IPS-NIHi11 (cell line): ENCODE measurements around the gene LASP1.
A peak's percentile ranks its signal among the peaks of the same experiment; 100 is the strongest.
"Not testable (repeated sequence)": the region's sequence is repeated elsewhere in the genome, so short reads cannot be mapped to it uniquely, and the experiment has no call there.

ENCODE experiments used
- DNase-seq: peaks from one replicate; pipeline ENCODE4 v3.0.0; 2012; ENCODE audit warnings: mixed read lengths, low spot score

The LASP1 gene

DNA sequence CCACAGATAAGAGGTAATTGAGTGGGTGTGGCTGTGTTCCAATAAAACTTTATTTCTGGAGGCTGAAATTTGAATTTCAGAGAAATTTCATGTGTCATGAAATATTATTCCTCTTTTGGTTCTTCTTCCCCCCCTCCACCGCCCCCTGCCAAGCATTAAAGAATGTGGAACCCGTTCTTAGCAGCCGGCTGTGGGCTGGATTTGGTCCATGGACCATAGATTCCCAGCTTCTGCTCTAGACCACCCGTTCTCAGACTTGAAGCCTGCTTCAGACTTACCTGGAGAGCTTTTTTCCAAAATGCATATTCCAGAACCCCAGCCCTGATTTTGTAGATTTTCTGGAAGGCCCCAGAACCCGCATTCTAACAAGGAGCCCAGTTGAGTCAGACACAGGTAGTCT lies 40.5 kb downstream of the LASP1 start:
- DNase-seq: no peak

DNA sequence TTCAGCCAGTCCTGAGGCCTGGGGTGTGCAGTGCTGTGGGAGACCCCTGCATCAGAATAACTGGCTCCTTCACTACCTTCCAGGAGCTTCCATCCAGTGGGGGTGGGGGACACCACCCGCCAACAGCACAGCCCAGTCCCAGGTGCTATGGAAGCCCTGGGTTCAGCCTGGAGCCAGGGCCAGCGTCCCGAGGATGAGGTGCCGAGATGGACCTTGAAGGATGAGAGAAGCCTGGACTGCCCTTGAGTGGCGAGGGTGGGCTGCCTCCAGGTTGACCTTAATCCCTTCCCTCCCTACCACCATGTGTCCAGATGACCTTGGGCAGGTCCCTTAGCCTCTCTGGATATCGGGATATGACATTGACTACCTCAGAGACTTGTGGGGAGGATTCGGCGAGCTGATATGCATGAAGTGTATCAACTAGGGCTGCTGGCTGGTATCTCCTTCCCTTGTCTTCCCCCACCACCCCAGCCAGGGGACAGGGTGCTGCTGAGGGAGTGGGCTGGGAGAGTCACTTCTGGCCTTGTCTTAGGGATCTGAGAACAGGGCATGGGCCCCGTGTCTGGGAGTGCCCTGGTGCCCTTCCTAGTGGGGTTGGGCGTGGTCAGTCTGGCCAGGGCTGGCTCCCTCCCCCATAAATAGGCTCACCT lies 41.3 kb downstream of the LASP1 start:
- no peak for DNase-seq

DNA sequence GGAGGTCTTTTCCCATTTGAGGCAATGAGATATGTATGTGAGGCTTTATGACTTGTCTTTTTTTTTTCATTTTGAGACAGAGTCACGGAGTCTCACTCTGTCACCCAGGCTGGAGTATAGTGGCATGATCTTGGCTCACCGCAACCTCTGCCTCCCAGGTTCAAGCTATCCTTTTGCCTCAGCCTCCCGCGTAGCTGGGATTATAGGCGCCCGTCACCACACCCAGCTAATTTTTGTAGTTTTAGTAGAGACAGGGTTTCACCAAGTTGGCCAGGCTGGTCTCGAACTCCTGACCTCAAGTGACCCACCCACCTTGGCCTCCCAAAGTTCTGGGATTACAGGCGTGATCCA lies 41.8 kb downstream of the LASP1 start:
- not testable (repeated sequence) for DNase-seq

DNA sequence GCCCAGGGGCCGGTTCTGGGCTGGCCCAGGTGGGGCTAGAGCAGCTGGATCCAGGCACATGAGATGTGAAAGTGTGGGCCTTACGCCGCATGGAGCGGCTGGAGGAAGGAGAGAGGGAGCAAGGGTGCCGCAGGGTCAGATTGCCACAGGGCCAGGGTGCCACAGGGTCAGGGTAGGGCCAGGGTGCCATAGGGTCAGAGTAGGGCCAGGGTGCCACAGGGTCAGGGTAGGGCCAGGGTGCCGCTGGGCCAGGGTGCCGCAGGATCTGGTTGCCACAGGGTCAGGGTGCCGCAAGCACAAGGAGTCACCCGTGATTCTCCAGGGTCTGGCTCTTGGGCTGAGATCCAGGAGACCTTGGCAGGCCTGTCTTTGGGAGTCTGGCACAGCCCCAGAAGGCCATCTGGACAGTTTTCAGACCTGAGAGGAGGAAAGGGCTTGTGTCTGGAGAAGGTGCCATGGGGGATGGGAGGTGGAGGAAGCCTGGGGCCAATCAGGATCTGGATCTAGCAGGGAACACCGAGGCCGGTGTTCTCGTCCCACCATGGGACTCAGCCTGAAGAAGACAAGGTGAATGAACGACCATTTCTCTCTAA lies 42.5 kb downstream of the LASP1 start:
- DNase-seq: no peak

DNA sequence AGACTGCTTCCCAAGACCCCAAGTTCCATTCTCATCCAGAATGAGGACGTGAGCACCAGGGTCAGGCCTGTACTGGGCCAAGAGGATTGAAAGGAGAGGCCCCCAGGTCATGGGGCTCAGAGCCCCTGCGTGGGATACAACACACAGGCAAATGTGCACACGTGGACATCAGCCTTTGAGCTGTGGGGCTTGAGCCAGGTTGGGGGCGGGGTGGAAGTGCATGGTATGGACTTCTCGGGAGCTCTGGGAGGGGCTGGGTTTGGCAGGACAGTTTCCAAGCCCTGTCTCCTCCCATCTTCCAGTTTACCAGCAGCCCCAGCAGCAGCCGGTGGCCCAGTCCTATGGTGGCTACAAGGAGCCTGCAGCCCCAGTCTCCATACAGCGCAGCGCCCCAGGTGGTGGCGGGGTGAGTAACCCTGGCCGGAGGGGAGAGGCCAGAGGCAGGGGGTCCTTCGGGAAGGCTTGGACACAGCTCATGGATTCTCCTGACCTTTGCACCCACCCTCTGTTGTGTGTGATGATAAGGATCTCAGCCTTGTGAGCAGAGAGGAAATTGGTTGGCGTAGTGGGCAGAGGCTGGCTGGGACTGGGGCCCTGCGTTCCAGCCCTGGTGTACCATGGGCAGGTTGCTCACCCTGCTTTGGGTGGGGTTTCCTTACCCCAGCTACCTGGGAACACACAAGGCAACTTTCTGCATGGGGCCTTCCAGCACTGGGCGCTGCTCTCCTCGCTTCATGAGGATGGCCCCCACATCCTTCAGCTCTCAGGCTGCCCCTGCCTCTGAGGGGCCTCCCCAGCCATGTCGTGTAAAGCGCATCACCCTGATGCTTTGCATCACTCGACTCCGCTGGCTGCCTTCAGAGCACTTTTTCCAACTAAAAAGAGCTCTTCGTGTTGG lies 45.1 kb downstream of the LASP1 start:
- DNase-seq: no peak

DNA sequence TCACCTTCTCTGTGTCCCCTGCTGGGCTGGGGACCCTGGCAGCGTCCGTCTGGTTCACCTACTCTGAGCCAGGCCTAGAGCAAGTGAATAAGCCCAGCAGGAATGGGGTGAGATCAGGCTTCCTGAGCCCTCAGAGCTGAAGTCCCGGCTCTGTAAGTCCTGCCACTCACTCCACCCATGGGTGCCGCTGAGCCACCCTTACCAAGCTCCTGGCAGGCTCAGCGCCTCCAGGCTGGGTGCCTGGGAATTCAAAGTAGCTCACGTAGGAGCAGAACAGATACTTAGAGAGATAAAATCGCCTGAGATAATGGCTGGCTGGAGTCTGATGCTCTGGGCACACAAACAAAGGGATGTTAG lies 45.8 kb downstream of the LASP1 start:
- no peak for DNase-seq

DNA sequence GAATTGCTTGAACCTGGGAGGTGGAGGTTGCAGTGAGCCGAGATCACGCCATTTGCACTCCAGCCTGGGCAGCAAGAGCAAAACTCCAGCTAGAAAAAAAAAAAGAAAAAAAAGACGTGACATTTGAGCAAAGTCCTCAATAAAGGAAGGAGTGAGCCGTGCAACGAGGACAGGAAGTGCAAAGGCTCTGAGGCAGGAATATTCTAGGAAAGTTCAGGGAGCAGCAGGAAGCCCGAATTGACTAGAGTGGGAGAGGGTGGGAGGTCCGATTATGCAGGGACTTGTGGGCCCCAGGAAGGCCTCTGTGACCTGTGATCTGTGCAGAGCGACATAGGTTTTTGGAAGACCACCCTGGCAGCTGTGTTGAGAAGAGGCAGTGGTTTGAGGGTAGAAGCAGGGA lies 46.9 kb downstream of the LASP1 start:
- DNase-seq: no peak

DNA sequence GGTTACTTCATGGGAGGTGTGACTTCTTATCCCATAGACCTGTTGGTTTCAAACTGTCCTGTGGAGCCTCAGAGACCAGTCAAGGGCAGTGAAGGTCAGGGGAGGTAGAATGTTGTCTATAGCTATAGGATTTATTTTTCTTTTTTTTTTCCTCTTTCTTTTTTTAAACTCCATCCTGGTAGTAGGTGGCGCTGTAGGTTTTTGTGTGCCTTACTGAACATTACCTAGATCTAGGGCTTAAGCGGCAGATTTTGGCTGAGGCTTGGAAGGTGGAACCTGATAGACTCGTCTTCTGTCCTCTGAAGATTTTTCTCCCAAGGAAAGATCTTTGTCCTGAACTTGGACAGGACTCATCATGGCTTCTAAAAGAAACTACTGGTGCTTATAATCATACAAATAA lies 47.4 kb downstream of the LASP1 start:
- DNase-seq: no peak

DNA sequence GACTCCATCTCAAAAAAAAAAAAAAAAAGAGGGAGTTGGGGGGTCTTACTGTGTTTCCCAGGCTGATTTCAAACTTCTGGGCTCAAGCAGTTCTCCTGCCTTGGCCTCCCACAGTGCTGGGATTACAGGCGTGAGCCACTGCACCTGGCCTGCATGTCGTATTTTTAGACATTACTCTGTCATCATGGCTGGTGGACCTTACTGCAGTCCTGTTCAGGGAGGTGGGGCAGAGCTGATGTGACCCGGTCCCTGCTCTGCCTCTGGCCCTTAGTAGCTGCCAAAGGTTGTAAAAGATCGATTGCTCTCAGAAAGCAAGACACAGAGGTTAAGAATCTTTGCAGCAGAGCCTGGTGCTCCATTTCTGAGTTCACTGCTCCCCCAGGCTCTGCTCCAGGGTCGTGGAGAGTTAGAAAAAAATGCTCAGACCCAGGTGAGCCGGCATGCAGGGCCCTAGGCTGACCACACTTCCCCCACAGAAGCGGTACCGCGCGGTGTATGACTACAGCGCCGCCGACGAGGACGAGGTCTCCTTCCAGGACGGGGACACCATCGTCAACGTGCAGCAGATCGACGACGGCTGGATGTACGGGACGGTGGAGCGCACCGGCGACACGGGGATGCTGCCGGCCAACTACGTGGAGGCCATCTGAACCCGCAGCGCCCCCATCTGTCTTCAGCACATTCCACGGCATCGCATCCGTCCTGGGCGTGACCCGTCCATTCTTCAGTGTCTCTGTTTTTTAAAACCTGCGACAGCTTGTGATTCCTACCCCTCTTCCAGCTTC lies 48.5 kb downstream of the LASP1 start:
- peak; percentile 43 for DNase-seq

DNA sequence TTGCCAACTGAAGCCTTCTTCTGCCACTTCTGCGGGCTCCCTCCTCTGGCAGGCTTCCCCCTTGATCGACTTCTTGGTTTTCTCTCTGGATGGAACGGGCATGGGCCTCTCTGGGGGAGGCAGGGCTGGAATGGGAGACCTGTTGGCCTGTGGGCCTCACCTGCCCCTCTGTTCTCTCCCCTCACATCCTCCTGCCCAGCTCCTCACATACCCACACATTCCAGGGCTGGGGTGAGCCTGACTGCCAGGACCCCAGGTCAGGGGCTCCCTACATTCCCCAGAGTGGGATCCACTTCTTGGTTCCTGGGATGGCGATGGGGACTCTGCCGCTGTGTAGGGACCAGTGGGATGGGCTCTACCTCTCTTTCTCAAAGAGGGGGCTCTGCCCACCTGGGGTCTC lies 49.1 kb downstream of the LASP1 start:
- no peak for DNase-seq

DNA sequence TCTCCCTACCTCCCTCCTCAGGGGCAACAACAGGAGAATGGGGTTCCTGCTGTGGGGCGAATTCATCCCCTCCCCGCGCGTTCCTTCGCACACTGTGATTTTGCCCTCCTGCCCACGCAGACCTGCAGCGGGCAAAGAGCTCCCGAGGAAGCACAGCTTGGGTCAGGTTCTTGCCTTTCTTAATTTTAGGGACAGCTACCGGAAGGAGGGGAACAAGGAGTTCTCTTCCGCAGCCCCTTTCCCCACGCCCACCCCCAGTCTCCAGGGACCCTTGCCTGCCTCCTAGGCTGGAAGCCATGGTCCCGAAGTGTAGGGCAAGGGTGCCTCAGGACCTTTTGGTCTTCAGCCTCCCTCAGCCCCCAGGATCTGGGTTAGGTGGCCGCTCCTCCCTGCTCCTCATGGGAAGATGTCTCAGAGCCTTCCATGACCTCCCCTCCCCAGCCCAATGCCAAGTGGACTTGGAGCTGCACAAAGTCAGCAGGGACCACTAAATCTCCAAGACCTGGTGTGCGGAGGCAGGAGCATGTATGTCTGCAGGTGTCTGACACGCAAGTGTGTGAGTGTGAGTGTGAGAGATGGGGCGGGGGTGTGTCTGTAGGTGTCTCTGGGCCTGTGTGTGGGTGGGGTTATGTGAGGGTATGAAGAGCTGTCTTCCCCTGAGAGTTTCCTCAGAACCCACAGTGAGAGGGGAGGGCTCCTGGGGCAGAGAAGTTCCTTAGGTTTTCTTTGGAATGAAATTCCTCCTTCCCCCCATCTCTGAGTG lies 49.6 kb downstream of the LASP1 start:
- no peak for DNase-seq

DNA sequence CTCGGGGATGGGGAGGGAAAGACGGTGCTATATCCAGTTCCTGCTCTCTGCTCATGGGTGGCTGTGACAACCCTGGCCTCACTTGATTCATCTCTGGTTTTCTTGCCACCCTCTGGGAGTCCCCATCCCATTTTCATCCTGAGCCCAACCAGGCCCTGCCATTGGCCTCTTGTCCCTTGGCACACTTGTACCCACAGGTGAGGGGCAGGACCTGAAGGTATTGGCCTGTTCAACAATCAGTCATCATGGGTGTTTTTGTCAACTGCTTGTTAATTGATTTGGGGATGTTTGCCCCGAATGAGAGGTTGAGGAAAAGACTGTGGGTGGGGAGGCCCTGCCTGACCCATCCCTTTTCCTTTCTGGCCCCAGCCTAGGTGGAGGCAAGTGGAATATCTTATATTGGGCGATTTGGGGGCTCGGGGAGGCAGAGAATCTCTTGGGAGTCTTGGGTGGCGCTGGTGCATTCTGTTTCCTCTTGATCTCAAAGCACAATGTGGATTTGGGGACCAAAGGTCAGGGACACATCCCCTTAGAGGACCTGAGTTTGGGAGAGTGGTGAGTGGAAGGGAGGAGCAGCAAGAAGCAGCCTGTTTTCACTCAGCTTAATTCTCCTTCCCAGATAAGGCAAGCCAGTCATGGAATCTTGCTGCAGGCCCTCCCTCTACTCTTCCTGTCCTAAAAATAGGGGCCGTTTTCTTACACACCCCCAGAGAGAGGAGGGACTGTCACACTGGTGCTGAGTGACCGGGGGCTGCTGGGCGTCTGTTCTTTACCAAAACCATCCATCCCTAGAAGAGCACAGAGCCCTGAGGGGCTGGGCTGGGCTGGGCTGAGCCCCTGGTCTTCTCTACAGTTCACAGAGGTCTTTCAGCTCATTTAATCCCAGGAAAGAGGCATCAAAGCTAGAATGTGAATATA lies 50.8 kb downstream of the LASP1 start:
- DNase-seq: no peak

DNA sequence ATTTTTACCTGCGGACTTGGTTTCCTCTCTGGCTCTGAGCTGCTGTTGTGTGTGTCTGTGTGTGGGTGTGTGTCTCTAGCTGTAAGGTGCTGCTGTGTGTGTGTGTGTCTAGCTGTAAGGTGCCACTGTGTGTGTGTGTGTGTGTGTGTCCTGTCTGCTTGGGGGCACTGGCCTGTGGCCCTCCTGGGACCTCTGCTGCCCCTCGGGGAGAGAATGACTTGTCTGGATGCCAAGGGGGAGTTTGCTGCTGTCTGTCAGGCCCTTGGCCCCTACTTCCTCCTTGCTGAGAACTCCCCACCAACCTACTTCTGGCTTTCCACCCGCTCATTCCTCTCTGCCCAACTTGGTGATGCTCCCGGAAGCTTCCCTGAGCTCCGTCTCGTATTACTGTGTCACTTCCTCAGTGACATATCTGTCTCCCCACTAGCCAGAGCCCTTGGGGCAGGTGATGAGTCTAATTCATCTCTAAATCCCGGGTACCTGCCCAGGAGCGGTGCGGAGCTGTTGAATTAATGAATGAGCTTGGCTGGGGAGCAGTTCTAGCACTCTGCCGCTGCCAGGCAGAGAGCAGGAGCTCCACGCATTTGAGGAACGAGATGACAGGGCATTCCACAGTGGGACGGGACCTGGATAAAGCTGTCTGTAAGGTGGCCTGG lies 52.0 kb downstream of the LASP1 start:
- no peak for DNase-seq

DNA sequence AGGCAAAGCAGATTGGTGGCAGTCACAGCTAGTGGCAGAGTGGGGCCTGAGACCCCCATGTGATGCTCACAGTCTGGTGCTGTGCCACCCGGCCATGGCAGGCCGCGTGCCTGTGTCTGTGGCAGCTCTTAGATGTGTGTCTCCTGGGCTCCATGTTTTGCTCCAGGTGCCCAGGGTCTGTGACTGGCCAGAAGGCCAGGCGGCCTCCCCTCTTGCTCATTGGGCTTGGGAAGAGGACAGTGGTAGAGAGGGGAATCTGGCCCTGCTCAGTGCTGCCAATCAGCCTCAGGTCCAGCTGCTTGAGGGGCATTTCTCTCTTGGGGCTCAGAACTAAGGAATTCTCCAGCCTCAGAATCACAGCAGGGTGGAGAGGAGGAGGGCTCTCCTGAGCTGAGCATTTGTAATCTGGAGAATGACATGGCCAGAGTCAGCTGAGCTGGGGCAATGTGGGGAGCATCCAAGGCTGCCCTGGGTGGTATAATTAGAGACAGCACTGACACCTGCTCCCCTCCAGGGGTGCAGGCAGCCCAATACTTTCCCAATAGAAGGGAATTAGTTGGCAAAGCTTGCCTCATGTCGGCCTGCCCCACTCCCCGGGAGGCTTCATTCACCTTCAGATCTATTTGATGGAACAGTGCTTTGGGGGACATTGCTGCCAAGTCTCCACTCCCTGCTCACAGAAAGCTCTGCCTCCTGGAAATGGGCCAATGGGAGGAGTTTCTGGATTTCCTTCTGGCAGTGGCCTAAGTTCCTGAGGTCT lies 52.9 kb downstream of the LASP1 start:
- DNase-seq: peak; percentile 51

DNA sequence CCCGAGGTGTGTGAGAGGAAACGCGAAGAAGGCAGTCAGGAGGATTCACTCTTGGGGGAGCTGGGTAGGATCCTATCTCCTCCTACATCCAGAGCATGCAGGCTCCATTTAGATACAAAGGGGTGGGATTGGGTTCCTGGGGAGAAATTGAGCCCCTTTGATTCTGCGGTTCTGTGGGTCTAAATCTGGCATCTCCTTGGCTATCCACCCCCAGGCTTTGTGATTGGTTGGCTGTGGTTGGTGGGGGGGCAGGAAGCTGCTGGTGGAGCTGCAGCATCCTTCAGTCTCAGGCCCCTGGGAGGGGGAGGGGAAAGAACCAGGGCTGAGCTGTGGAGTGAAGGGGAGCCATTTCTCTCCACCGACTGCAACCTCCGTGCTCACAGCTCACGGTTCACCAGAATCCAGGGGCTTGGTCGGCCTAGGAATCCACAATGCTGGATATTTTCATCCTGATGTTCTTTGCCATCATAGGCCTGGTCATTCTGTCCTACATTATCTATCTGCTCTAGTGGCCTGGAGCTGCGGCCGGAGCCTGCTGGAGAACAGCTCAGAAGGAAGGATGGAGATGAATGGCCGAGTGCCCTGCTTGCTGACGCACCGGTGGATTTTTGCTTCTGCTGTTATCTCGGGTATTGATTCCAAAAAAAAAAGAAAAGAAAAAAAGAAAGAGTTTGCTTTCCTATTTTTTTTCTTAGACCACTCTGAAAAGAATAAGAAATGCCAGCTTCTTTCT lies 55.6 kb downstream of the LASP1 start, which contains the start of gene LASP1NB:
LASP1NB (plus strand) TSS at position 352 of the 733 bp plus-strand sequence.
- peak; percentile 80 for DNase-seq

DNA sequence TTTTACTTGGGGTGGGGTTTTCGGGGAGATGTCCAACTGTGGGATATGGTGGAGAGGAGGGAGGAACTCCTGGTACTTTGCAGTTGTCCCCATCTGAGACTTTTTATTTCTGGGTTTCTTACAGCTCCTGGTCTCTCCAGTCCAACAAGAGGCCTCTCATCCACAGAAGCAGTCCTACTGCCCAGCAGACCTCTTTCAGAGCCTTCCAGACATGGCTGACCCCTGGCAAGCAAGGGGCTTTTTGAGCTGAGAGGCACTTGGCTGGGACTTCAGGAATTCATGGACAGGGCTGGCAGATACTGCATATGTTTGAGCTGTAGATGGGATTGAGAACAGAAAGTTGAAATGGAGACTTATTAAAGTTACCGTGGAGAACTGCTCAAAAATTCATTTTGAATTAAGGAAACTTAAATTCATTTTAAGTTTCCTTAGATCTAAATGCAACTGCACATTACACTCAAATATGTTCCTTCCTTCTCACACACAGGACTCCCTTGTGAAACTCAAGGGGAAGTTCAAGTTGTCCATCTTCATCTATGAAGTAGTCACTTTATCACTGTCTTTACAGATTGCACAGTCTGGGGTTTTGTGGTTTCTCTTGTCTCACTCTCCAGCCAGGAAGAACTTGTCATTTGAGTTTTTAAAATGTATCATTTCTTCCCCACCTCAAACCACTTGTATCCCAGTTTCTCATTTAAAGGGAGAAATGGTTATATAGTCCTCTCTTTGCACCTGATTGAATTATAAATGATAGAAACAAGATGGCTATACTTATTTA lies 56.6 kb downstream of the LASP1 start:
- no peak for DNase-seq

DNA sequence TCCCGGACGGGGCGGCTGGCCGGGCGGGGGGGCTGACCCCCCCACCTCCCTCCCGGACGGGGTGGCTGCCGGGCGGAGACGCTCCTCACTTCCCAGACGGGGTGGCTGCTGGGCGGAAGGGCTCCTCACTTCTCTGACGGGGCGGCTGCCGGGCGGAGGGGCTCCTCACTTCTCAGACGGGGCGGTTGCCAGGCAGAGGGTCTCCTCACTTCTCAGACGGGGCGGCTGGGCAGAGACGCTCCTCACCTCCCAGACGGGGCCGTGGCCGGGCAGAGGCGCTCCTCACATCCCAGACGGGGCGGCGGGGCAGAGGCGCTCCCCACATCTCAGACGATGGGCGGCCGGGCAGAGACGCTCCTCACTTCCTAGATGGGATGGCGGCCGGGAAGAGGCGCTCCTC lies 60.9 kb downstream of the LASP1 start:
- DNase-seq: not testable (repeated sequence)

DNA sequence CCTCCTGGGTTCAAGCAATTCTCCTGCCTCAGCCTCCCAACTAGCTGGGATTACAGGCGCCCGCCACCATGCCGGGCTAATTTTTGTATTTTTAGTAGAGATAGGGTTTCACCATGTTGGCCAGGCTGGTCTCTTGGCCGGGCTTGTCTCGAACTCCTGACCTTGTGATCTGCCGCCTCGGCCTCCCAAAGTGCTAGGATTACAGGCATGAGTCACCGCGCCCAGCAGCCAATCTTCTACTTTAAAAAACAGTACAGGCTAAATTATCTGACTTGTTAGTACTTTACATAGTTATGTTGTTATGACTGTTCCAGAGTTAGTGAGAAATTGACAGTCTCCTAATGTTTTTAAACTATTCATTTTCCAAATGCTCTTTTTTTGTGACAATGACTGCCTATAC lies 64.1 kb downstream of the LASP1 start:
- not testable (repeated sequence) for DNase-seq
